BLaER1 treated with 17β-estradiol and CSF1 and Interleukin-3, amounts not matched to agents 10 nM and 100 nM (cell line): ENCODE results near the gene RFESD.

Experiments
- H3K27ac ChIP-seq, 11 experiments: shearing (Covaris generic); formaldehyde crosslinking; 2 replicates each; pipeline ENCODE4 v1.8.1; 2022
- H3K27me3 ChIP-seq, 11 experiments: shearing (Covaris generic); formaldehyde crosslinking; 2 replicates each; pipeline ENCODE4 v1.8.1; 2022
- H3K36me3 ChIP-seq, 11 experiments: shearing (Covaris generic); formaldehyde crosslinking; 2 replicates each; pipeline ENCODE4 v1.8.1; 2022
- H3K4me1 ChIP-seq, 10 experiments: shearing (Covaris generic); formaldehyde crosslinking; 2 replicates each; pipeline ENCODE4 v1.8.1; 2022
- H3K4me2 ChIP-seq, 11 experiments: shearing (Covaris generic); formaldehyde crosslinking; 2 replicates each; pipeline ENCODE4 v1.8.1; 2022
- H3K4me3 ChIP-seq, 10 experiments: shearing (Covaris generic); formaldehyde crosslinking; 2 replicates each; pipeline ENCODE4 v1.8.1; 2022
- H3K9ac ChIP-seq, 11 experiments: shearing (Covaris generic); formaldehyde crosslinking; 2 replicates each; pipeline ENCODE4 v1.8.1; 2022
- H3K9me3 ChIP-seq, 11 experiments: shearing (Covaris generic); formaldehyde crosslinking; replicated peaks in 1 of 11; 2 replicates each; pipeline ENCODE4 v1.8.1; 2022
- H4K20me1 ChIP-seq, 11 experiments: shearing (Covaris generic); formaldehyde crosslinking; 2 replicates each; pipeline ENCODE4 v1.8.1; 2022
- Cebpa-rat ChIP-seq, 11 experiments: shearing (Covaris generic); IDR thresholded peaks; 2 replicates each; pipeline ENCODE4 v1.8.1; 2022

The RFESD gene

DNA sequence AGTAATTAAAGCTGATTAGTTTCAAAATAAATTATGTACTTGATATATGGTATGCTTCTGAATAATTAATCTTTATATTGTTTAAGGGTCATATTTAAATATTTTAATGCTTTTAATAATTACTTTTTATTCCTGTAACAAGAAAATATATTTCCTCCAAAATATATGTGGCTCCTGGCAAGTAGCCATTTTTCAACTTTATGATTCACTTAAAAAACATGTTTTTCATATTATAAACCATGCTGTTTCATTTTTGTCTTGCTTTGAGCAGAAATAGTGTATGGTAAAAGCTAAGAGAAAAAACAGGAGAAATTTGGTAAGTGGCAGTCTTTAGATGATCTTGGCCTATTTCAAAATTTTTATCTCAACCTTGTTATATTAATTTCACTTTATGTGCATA, 21.6 kb downstream of the RFESD start:
- H4K20me1 ChIP-seq: no peaks in the 10 kb centered on the region
- no peaks in the 10 kb centered on the region for H3K27me3 ChIP-seq
- H3K9me3 ChIP-seq: no peaks in the 10 kb centered on the region
- H3K4me2 ChIP-seq: no peak overlapping the region; a peak in 1 of 22 replicates
- H3K27ac ChIP-seq: no peak overlapping the region
- no peaks in the 10 kb centered on the region for H3K36me3 ChIP-seq
- H3K4me1 ChIP-seq: peaks cover 0 to 42% (median 17%) of the 10 kb centered on the region in 10 experiments; a peak in 15 of 20 replicates
- H3K9ac ChIP-seq: no peak overlapping the region
- H3K4me3 ChIP-seq: no peak overlapping the region
- TF ChIP-seq Cebpa-rat (IDR thresholded peaks at IDR 0.05): no peak

DNA sequence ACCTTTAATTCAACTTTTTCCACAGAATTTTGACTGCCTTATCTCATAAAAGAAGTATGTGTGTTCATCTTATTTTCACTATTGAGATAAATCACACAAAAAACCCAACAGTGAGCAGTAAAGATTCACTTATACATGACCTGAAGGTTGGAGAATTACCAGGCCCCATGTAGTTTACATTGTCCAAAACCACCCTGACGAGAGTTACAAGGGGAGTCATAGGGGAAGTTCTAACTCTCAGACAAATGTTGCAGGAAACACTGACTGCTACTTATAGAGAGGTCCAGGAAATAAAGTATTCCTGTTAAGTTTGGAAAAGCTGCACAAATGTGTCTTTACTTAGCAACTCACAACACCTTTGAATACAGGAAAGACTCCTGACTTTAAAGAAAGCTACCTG, 22.2 kb downstream of the RFESD start:
- H3K4me2 ChIP-seq: peak overlapping the region in 5 of 11 experiments; percentile 4 to 45 (median 27); a peak in 7 of 22 replicates
- no peak overlapping the region for H3K27ac ChIP-seq
- no peaks in the 10 kb centered on the region for H3K36me3 ChIP-seq
- H3K4me1 ChIP-seq: peaks cover 0 to 42% (median 18%) of the 10 kb centered on the region in 10 experiments; a peak in 15 of 20 replicates
- H3K9me3 ChIP-seq: no peaks in the 10 kb centered on the region
- no peaks in the 10 kb centered on the region for H3K27me3 ChIP-seq
- no peak overlapping the region for H3K4me3 ChIP-seq
- H4K20me1 ChIP-seq: no peaks in the 10 kb centered on the region
- no peak for TF ChIP-seq Cebpa-rat (IDR thresholded peaks at IDR 0.05)
- H3K9ac ChIP-seq: no peak overlapping the region

DNA sequence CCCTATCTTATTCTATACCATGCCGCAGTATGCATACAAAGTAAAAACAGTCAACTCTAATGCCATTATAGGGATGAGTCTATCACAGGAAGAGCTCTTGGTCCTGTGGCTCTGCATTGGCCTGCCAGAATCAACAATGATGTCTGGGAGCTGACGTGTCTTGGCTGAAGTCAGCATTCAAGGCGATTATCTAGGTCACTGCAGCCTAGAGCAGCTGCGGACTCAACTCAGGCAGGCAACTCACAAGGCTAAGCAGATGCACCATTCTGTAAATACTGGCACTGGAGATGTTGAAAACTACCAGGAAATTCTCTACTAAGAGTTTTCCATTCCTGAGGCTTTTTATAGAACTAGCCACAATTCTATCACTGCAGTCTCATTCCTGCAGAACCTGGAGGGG, 23.0 kb downstream of the RFESD start:
- Histone ChIP-seq H3K4me2 (no peak overlapping the region; a peak in 1 of 22 replicates), H3K9ac (no peak overlapping the region), H3K4me3 (no peak overlapping the region), H3K27ac (no peak overlapping the region), H3K9me3 (no peaks in the 10 kb centered on the region), H3K27me3 (no peaks in the 10 kb centered on the region), H3K4me1 (peaks cover 0 to 42% (median 18%) of the 10 kb centered on the region in 10 experiments; a peak in 15 of 20 replicates), H4K20me1 (no peaks in the 10 kb centered on the region), H3K36me3 (no peaks in the 10 kb centered on the region)
- no peak for TF ChIP-seq Cebpa-rat (IDR thresholded peaks at IDR 0.05)

DNA sequence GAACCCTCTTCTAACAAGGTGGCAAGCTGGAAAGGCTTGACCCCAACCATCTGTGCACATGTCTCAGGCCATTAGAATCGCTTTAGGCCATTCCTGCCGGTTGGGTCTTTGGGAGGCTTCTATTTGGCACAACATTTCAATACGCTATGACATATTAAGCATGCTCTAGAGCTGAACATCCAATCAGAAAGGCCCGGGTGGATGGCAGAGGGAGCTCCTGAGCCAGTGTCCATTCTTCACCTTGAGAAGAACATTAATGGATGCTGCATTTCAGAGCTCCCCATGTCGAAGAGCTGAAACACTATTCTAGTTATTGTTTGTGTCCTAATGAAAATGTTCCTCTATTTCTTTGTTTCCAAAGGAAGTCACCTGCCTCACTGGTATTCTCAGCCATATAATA, 23.4 kb downstream of the RFESD start:
- Histone ChIP-seq H4K20me1 (no peaks in the 10 kb centered on the region), H3K27ac (no peak overlapping the region), H3K36me3 (no peaks in the 10 kb centered on the region), H3K9ac (no peak overlapping the region), H3K4me1 (peaks cover 0 to 42% (median 18%) of the 10 kb centered on the region in 10 experiments; a peak in 15 of 20 replicates), H3K9me3 (no peaks in the 10 kb centered on the region), H3K4me2 (no peak overlapping the region), H3K4me3 (no peak overlapping the region), H3K27me3 (no peaks in the 10 kb centered on the region)
- TF ChIP-seq Cebpa-rat (IDR thresholded peaks at IDR 0.05): no peak

DNA sequence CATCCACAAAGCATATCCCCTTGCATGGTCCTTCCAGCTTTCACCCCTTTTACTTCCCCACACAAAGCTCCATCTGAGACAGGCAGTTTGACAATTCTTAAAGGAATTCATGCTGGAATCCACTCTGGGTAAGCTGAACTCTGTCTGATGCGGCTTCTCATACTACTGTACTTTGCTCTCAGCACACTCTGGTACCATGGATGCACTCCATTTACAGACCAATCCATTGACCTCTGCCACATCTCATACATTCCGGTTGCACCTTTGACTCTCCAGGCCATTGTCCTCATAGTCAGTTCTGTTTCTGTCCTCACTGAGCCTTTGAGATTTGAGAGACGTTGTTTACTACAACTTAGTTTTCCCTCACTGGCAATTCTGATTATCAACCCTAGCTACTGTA, 24.0 kb downstream of the RFESD start:
- H3K4me1 ChIP-seq: peaks cover 0 to 42% (median 18%) of the 10 kb centered on the region in 10 experiments; a peak in 15 of 20 replicates
- no peak for TF ChIP-seq Cebpa-rat (IDR thresholded peaks at IDR 0.05)
- H3K27me3 ChIP-seq: no peaks in the 10 kb centered on the region
- no peaks in the 10 kb centered on the region for H3K9me3 ChIP-seq
- no peak overlapping the region for H3K4me3 ChIP-seq
- no peak overlapping the region for H3K27ac ChIP-seq
- H3K4me2 ChIP-seq: no peak overlapping the region
- no peaks in the 10 kb centered on the region for H4K20me1 ChIP-seq
- no peak overlapping the region for H3K9ac ChIP-seq
- no peaks in the 10 kb centered on the region for H3K36me3 ChIP-seq

DNA sequence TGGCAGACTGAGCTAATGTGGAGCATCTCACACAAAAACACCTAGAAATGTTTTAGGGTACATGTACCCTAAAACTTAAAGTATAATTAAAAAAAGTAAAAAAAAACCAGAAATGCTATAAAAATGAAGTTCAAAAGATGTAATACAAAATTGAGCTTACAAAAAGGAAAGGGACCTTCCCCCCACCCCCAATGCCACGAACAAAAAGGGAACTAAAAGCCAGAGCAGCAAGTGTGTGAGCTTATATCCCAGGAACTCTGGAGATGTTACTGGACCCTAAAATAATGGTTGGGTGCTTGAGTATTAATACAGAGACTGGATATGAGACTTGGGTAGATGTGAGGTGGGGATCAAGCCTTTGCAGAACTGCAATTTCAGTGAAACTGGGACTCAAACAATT, 25.2 kb downstream of the RFESD start:
- H3K27ac ChIP-seq: no peak overlapping the region
- H3K9ac ChIP-seq: no peak overlapping the region
- H3K36me3 ChIP-seq: no peaks in the 10 kb centered on the region
- H3K4me2 ChIP-seq: peak overlapping the region in 7 of 11 experiments; percentile 9 to 69 (median 36); a peak in 12 of 22 replicates
- H3K9me3 ChIP-seq: no peaks in the 10 kb centered on the region
- peaks cover 0 to 37% (median 18%) of the 10 kb centered on the region in 10 experiments; a peak in 15 of 20 replicates for H3K4me1 ChIP-seq
- H3K4me3 ChIP-seq: no peak overlapping the region
- no peaks in the 10 kb centered on the region for H4K20me1 ChIP-seq
- no peaks in the 10 kb centered on the region for H3K27me3 ChIP-seq
- TF ChIP-seq Cebpa-rat (IDR thresholded peaks at IDR 0.05): no peak

DNA sequence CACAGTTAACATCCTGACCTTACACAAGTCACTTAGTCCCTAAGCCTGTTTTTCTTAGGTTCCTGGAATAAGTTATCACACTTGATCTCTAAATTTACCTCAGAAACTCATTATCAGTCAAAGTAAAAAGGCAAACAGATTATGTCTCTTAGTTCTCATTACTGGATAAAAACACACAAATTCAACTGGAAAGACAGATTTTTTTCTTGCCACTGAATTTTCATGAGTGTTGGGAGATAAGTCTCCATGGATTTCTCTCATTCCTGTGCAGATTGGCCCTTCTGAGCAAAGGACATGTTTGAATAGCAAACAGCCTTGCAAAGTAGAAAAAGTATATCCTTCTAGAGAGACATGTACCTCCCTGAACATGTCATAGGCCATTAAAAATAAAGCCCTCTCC, 26.1 kb downstream of the RFESD start:
- H3K4me1 ChIP-seq: peaks cover 0 to 30% (median 18%) of the 10 kb centered on the region in 10 experiments; a peak in 15 of 20 replicates
- no peaks in the 10 kb centered on the region for H3K9me3 ChIP-seq
- no peak for TF ChIP-seq Cebpa-rat (IDR thresholded peaks at IDR 0.05)
- no peak overlapping the region for H3K9ac ChIP-seq
- H3K4me3 ChIP-seq: no peak overlapping the region
- no peaks in the 10 kb centered on the region for H3K27me3 ChIP-seq
- H3K27ac ChIP-seq: no peak overlapping the region
- no peaks in the 10 kb centered on the region for H3K36me3 ChIP-seq
- no peaks in the 10 kb centered on the region for H4K20me1 ChIP-seq
- peak overlapping the region in 1 of 11 experiments; percentile 14; a peak in 3 of 22 replicates for H3K4me2 ChIP-seq

DNA sequence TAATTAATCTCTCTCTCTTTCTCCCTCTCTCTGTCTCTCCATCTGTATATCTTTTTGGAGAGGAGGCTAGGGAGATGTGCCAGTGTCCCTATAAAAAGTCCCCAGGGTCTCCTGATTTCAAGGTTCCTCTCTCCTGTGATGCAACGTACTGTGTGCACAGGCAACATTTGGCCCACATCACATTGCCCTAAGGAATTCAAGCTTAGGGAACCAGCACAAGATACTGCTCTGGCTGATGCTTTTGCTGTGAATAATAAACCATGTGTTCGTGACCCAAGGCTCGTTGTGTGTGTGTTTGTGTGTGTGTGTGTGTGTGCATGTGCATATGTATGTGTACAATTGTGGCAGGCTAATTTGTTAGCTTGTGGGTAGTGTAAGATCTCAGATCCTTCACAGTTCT, 26.5 kb downstream of the RFESD start:
- no peak overlapping the region for H3K4me3 ChIP-seq
- H3K27ac ChIP-seq: no peak overlapping the region
- H3K4me1 ChIP-seq: peaks cover 0 to 27% (median 18%) of the 10 kb centered on the region in 10 experiments; a peak in 15 of 20 replicates
- 0 out of 22 replicates have a peak, but pooled peaks cover 0 to 2% (median 0%) of the 10 kb centered on the region in 11 experiments for H3K9me3 ChIP-seq
- no peak overlapping the region for H3K9ac ChIP-seq
- no peaks in the 10 kb centered on the region for H4K20me1 ChIP-seq
- TF ChIP-seq Cebpa-rat (IDR thresholded peaks at IDR 0.05): 0 out of 22 replicates have a peak, but pooled peaks of 1 of the 11 experiments have one; percentile 20
- H3K27me3 ChIP-seq: no peaks in the 10 kb centered on the region
- H3K36me3 ChIP-seq: no peaks in the 10 kb centered on the region
- peak overlapping the region in 3 of 11 experiments; percentile 14 to 15 (median 14); a peak in 4 of 22 replicates for H3K4me2 ChIP-seq

DNA sequence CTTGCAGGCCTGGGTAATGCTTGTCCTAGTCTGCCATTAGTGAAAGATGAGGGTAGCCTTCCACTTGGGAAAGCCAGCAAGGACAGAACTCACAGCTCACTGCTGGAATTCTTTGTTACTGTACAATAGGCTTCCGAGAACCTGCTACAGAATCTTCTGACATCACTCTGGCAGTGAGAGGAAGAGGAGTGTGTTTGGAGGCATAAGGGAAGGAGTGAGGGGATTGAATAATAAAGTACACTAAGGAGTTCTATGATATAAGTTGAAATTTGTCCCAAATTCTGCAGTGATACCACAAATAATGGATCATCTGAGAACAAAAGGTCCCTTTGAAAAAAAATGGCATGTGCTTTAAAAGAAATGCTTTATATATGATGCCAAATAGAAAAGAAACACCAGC, 36.3 kb downstream of the RFESD start, which contains the start of gene SPATA9:
SPATA9 (minus strand) TSS at position 101 of the 400 bp plus-strand sequence. CDS start 137 bp downstream, outside the sequence.
- H3K27me3 ChIP-seq: no peaks in the 10 kb centered on the region
- no peak within 1 kb of the TSS for H3K4me3 ChIP-seq
- H3K9me3 ChIP-seq: peaks cover 0 to 16% (median 9%) of the 10 kb centered on the region in 11 experiments; a peak in 10 of 22 replicates
- TF ChIP-seq Cebpa-rat (IDR thresholded peaks at IDR 0.05): no peak
- H3K9ac ChIP-seq: no peak within 1 kb of the TSS
- no peaks in the 10 kb centered on the region for H4K20me1 ChIP-seq
- H3K27ac ChIP-seq: no peak within 1 kb of the TSS
- peaks cover 0 to 3% (median 0%) of the 10 kb centered on the region in 11 experiments; a peak in 1 of 22 replicates for H3K36me3 ChIP-seq
- no peak within 1 kb of the TSS for H3K4me2 ChIP-seq
- H3K4me1 ChIP-seq: no peaks in the 10 kb centered on the region

DNA sequence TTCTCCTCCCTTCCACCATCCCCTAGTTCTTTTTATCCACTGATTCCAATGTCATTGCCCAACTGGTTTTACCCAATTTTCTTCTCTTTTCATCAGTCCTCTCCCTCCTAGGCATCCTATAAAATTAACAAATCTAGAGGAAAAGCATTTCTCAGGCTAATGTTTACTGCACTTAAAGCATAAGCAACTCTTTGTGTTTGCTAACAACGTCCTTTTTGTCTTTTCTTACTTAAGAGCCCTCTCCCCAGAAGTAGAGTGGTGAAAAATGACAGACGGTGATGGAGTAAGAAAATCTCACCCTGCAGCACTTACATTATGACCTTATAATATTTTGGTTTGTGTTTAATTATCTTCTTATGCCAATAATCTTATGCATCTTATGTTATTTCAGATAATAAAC, 37.8 kb downstream of the RFESD start:
- no peaks in the 10 kb centered on the region for H3K27me3 ChIP-seq
- no peak overlapping the region for H3K9ac ChIP-seq
- no peak for TF ChIP-seq Cebpa-rat (IDR thresholded peaks at IDR 0.05)
- no peak overlapping the region for H3K4me3 ChIP-seq
- no peaks in the 10 kb centered on the region for H4K20me1 ChIP-seq
- H3K36me3 ChIP-seq: peaks cover 0 to 3% (median 0%) of the 10 kb centered on the region in 11 experiments; a peak in 1 of 22 replicates
- H3K4me2 ChIP-seq: no peak overlapping the region
- no peak overlapping the region for H3K27ac ChIP-seq
- H3K9me3 ChIP-seq: peaks cover 0 to 10% (median 3%) of the 10 kb centered on the region in 11 experiments; a peak in 8 of 22 replicates
- H3K4me1 ChIP-seq: no peaks in the 10 kb centered on the region
